ENCODE results near the gene ETDC. TPM values are rescaled to one million over a fixed set of nuclear protein-coding genes. Genes with fewer than 3 reads are reported as not detected.
"Not testable (repeated sequence)": the region's sequence is repeated elsewhere in the genome, so short reads cannot be mapped to it uniquely, and the experiment has no call there.

Gene ETDC
- total RNA-seq = not detected

GRCh38 chrX:135309430-135309923 lies at the start of gene ETDC:
ETDC (plus strand) TSS chrX:135309480; CDS start chrX:135309480, 0 bp downstream.
- peaks cover 2% of the 10 kb centered on the region for H3K36me3 Mint-ChIP-seq (ENCODE audit: low read depth)

GRCh38 chrX:135260976-135261375 lies 48.3 kb upstream of the ETDC start:
- H3K36me3 Mint-ChIP-seq (ENCODE audit: low read depth); ATAC-seq; H3K27ac Mint-ChIP-seq; CTCF ChIA-PET; POLR2A ChIA-PET; H3K9me3 Mint-ChIP-seq (ENCODE audit: low read depth); H3K4me3 Mint-ChIP-seq; DNase-seq; H3K27me3 Mint-ChIP-seq; intact Hi-C loops (cut with DNase I, micrococcal nuclease); H3K4me1 Mint-ChIP-seq: not testable (repeated sequence)

More at GRCh38 chrX:135309430-135309923, at the start of gene ETDC:
- H3K4me1 Mint-ChIP-seq = peaks cover 11% of the 10 kb centered on the region
- ChIA-PET CTCF (no interaction called here), POLR2A (no interaction called here)
- peaks cover 9% of the 10 kb centered on the region for H3K9me3 Mint-ChIP-seq (ENCODE audit: low read depth)
- H3K4me3 Mint-ChIP-seq = no peak within 1 kb of the TSS
- ATAC-seq = no peak
- no peak within 1 kb of the TSS for H3K27ac Mint-ChIP-seq
- intact Hi-C loops (cut with DNase I, micrococcal nuclease) = no loop called here
- no peak for DNase-seq
- no peaks in the 10 kb centered on the region for H3K27me3 Mint-ChIP-seq

- H3K9me3 Mint-ChIP-seq (ENCODE audit: low read depth); H3K4me3 Mint-ChIP-seq; ATAC-seq; H3K4me1 Mint-ChIP-seq; DNase-seq; H3K27ac Mint-ChIP-seq; H3K27me3 Mint-ChIP-seq; H3K36me3 Mint-ChIP-seq (ENCODE audit: low read depth); intact Hi-C loops (cut with DNase I, micrococcal nuclease); POLR2A ChIA-PET; CTCF ChIA-PET: not testable (repeated sequence)
Observed at GRCh38 chrX:135263376-135263775, 45.9 kb upstream of the ETDC start.

- Mint-ChIP-seq H3K36me3 (ENCODE audit: low read depth) (no peaks in the 10 kb centered on the region), H3K27ac (no peak overlapping the region), H3K4me1 (no peaks in the 10 kb centered on the region), H3K4me3 (no peak overlapping the region), H3K9me3 (ENCODE audit: low read depth) (peaks cover 11% of the 10 kb centered on the region), H3K27me3 (peaks cover 3% of the 10 kb centered on the region)
- ChIA-PET POLR2A (no interaction called here), CTCF (no interaction called here)
- intact Hi-C loops (cut with DNase I, micrococcal nuclease) = no loop called here
- ATAC-seq = no peak
- no peak for DNase-seq
Observed at GRCh38 chrX:135264206-135264605, 45.1 kb upstream of the ETDC start.

- Mint-ChIP-seq H3K9me3 (ENCODE audit: low read depth) (peaks cover 6% of the 10 kb centered on the region), H3K27ac (no peak overlapping the region), H3K4me3 (no peak overlapping the region), H3K36me3 (ENCODE audit: low read depth) (no peaks in the 10 kb centered on the region), H3K27me3 (no peaks in the 10 kb centered on the region), H3K4me1 (peaks cover 4% of the 10 kb centered on the region)
- POLR2A ChIA-PET = no interaction called here
- DNase-seq (no peak), ATAC-seq (no peak)
- intact Hi-C loops (cut with DNase I, micrococcal nuclease) = no loop called here
- CTCF ChIA-PET = no interaction called here
Observed at GRCh38 chrX:135273162-135273561, 36.1 kb upstream of the ETDC start.

- DNase-seq (no peak), ATAC-seq (no peak)
- H3K27me3 Mint-ChIP-seq = no peaks in the 10 kb centered on the region
- intact Hi-C loops (cut with DNase I, micrococcal nuclease) = no loop called here
- peaks cover 15% of the 10 kb centered on the region for H3K9me3 Mint-ChIP-seq (ENCODE audit: low read depth)
- CTCF ChIA-PET = no interaction called here
- peaks cover 4% of the 10 kb centered on the region for H3K36me3 Mint-ChIP-seq (ENCODE audit: low read depth)
- no peak overlapping the region for H3K27ac Mint-ChIP-seq
- POLR2A ChIA-PET = no interaction called here
- H3K4me1 Mint-ChIP-seq = peaks cover 4% of the 10 kb centered on the region
- H3K4me3 Mint-ChIP-seq = no peak overlapping the region
Observed at GRCh38 chrX:135275973-135276372, 33.3 kb upstream of the ETDC start.

- ChIA-PET POLR2A (no interaction called here), CTCF (interaction anchor here (0.6 kb wide), 1 partner anchor 19 kb away, joined by 3 read pairs; no protein-coding TSS in a partner anchor)
- intact Hi-C loops (cut with DNase I, micrococcal nuclease) = no loop called here
- DNase-seq = no peak
- no peak for ATAC-seq
- no peaks in the 10 kb centered on the region for H3K4me1 Mint-ChIP-seq
- H3K27me3 Mint-ChIP-seq = peaks cover 1% of the 10 kb centered on the region
- peaks cover 23% of the 10 kb centered on the region for H3K9me3 Mint-ChIP-seq (ENCODE audit: low read depth)
- H3K36me3 Mint-ChIP-seq (ENCODE audit: low read depth) = peaks cover 36% of the 10 kb centered on the region
- no peak overlapping the region for H3K4me3 Mint-ChIP-seq
- H3K27ac Mint-ChIP-seq = no peak overlapping the region
Observed at GRCh38 chrX:135287266-135287823, 21.9 kb upstream of the ETDC start.

GRCh38 chrX:135295238-135295943 lies 13.9 kb upstream of the ETDC start:
- intact Hi-C loops (cut with DNase I, micrococcal nuclease) = no loop called here
- H3K27ac Mint-ChIP-seq = peak overlapping the region; percentile 85
- H3K4me1 Mint-ChIP-seq = peaks cover 18% of the 10 kb centered on the region
- peak; percentile 98 for ATAC-seq
- peak; percentile 83 for DNase-seq
- H3K27me3 Mint-ChIP-seq = no peaks in the 10 kb centered on the region
- CTCF ChIA-PET = no interaction called here
- peaks cover 2% of the 10 kb centered on the region for H3K36me3 Mint-ChIP-seq (ENCODE audit: low read depth)
- peaks cover 4% of the 10 kb centered on the region for H3K9me3 Mint-ChIP-seq (ENCODE audit: low read depth)
- POLR2A ChIA-PET = no interaction called here
- H3K4me3 Mint-ChIP-seq = peak overlapping the region; percentile 82

- peaks cover 4% of the 10 kb centered on the region for H3K9me3 Mint-ChIP-seq (ENCODE audit: low read depth)
- DNase-seq = no peak
- H3K36me3 Mint-ChIP-seq (ENCODE audit: low read depth) = peaks cover 2% of the 10 kb centered on the region
- ChIA-PET POLR2A (no interaction called here), CTCF (interaction anchor here (0.7 kb wide), 1 partner anchor 689 kb away, joined by 3 read pairs; the partner anchor contains the start of gene SLC9A6)
- intact Hi-C loops (cut with DNase I, micrococcal nuclease) = no loop called here
- peaks cover 18% of the 10 kb centered on the region for H3K4me1 Mint-ChIP-seq
- peak overlapping the region; percentile 85 for H3K27ac Mint-ChIP-seq
- H3K27me3 Mint-ChIP-seq = no peaks in the 10 kb centered on the region
- ATAC-seq = peak; percentile 74
- peak overlapping the region; percentile 82 for H3K4me3 Mint-ChIP-seq
Observed at GRCh38 chrX:135295944-135296305, 13.4 kb upstream of the ETDC start.

GRCh38 chrX:135302269-135302873 lies 6.9 kb upstream of the ETDC start:
- no peak for ATAC-seq
- no peak overlapping the region for H3K27ac Mint-ChIP-seq
- ChIA-PET CTCF (no interaction called here), POLR2A (no interaction called here)
- no peak for DNase-seq
- no peaks in the 10 kb centered on the region for H3K27me3 Mint-ChIP-seq
- no peak overlapping the region for H3K4me3 Mint-ChIP-seq
- no peaks in the 10 kb centered on the region for H3K9me3 Mint-ChIP-seq (ENCODE audit: low read depth)
- H3K36me3 Mint-ChIP-seq (ENCODE audit: low read depth) = no peaks in the 10 kb centered on the region
- intact Hi-C loops (cut with DNase I, micrococcal nuclease) = no loop called here
- peaks cover 4% of the 10 kb centered on the region for H3K4me1 Mint-ChIP-seq

GRCh38 chrX:135304741-135305140 lies 4.5 kb upstream of the ETDC start:
- ChIA-PET POLR2A (no interaction called here), CTCF (no interaction called here)
- Mint-ChIP-seq H3K4me3 (no peak overlapping the region), H3K9me3 (ENCODE audit: low read depth) (no peaks in the 10 kb centered on the region), H3K27ac (no peak overlapping the region), H3K36me3 (ENCODE audit: low read depth) (no peaks in the 10 kb centered on the region), H3K4me1 (peaks cover 11% of the 10 kb centered on the region), H3K27me3 (no peaks in the 10 kb centered on the region)
- intact Hi-C loops (cut with DNase I, micrococcal nuclease) = no loop called here
- ATAC-seq (no peak), DNase-seq (no peak)

GRCh38 chrX:135307171-135307570 lies 2.1 kb upstream of the ETDC start:
- no peak for DNase-seq
- peaks cover 3% of the 10 kb centered on the region for H3K9me3 Mint-ChIP-seq (ENCODE audit: low read depth)
- peaks cover 11% of the 10 kb centered on the region for H3K4me1 Mint-ChIP-seq
- no peak overlapping the region for H3K4me3 Mint-ChIP-seq
- H3K36me3 Mint-ChIP-seq (ENCODE audit: low read depth) = peaks cover under 1% of the 10 kb centered on the region
- CTCF ChIA-PET = no interaction called here
- POLR2A ChIA-PET = no interaction called here
- ATAC-seq = no peak
- no peak overlapping the region for H3K27ac Mint-ChIP-seq
- intact Hi-C loops (cut with DNase I, micrococcal nuclease) = no loop called here
- no peaks in the 10 kb centered on the region for H3K27me3 Mint-ChIP-seq
